Measurements from ENCODE around the gene TMEM128.
"Not testable (repeated sequence)": the region's sequence is repeated elsewhere in the genome, so short reads cannot be mapped to it uniquely, and the experiment has no call there.

The TMEM128 gene

GRCh38 chr4:4254666-4255065, 6.6 kb upstream of the TMEM128 start:
- no peak for DNase-seq

- DNase-seq = no peak
Measured at GRCh38 chr4:4254199-4254598, 6.2 kb upstream of the TMEM128 start.

GRCh38 chr4:4249866-4250265, 1.8 kb upstream of the TMEM128 start:
- no peak for DNase-seq

- DNase-seq = not testable (repeated sequence)
Measured at GRCh38 chr4:4249342-4249741, 1.3 kb upstream of the TMEM128 start.

- DNase-seq = no peak
Measured at GRCh38 chr4:4248885-4249203, 821 bp upstream of the TMEM128 start.

- DNase-seq = no peak
Measured at GRCh38 chr4:4247696-4248028, 361 bp downstream of the TMEM128 start.

- DNase-seq = no peak
Measured at GRCh38 chr4:4245172-4245571, 2.9 kb downstream of the TMEM128 start.

- not testable (repeated sequence) for DNase-seq
Measured at GRCh38 chr4:4239551-4239950, 8.5 kb downstream of the TMEM128 start.

- no peak for DNase-seq
Measured at GRCh38 chr4:4233610-4234009, 14.4 kb downstream of the TMEM128 start.

GRCh38 chr4:4228356-4228668, 19.7 kb downstream of the TMEM128 start:
- DNase-seq = no peak

GRCh38 chr4:4227510-4228355, 20.3 kb downstream of the TMEM128 start:
- DNase-seq = no peak

GRCh38 chr4:4226606-4227438, 21.2 kb downstream of the TMEM128 start, which contains the start of gene OTOP1:
Gene OTOP1 (minus strand): TSS chr4:4226929. CDS start chr4:4226864, 65 bp downstream.
- no peak for DNase-seq

- DNase-seq = no peak
Measured at GRCh38 chr4:4225915-4226605, 22.0 kb downstream of the TMEM128 start.

- no peak for DNase-seq
Measured at GRCh38 chr4:4217113-4217512, 30.9 kb downstream of the TMEM128 start.

- no peak for DNase-seq
Measured at GRCh38 chr4:4216648-4217047, 31.4 kb downstream of the TMEM128 start.

GRCh38 chr4:4213674-4214073, 34.3 kb downstream of the TMEM128 start:
- not testable (repeated sequence) for DNase-seq

GRCh38 chr4:4206204-4206603, 41.8 kb downstream of the TMEM128 start:
- no peak for DNase-seq

- no peak for DNase-seq
Measured at GRCh38 chr4:4204401-4204745, 43.6 kb downstream of the TMEM128 start.

- DNase-seq = no peak
Measured at GRCh38 chr4:4203688-4204400, 44.2 kb downstream of the TMEM128 start.

- no peak for DNase-seq
Measured at GRCh38 chr4:4202510-4202909, 45.5 kb downstream of the TMEM128 start.

GRCh38 chr4:4200624-4201023, 47.4 kb downstream of the TMEM128 start:
- DNase-seq = no peak

- DNase-seq = no peak
Measured at GRCh38 chr4:4195354-4195753, 52.7 kb downstream of the TMEM128 start.

GRCh38 chr4:4188557-4188956, 59.5 kb downstream of the TMEM128 start:
- not testable (repeated sequence) for DNase-seq
